DOHH2 (cell line): Measurements from ENCODE around the gene KCNQ1.

Source experiments
- H3F3A ChIP-seq: fragments of 200-600 bp; sonication (generic), shearing (Covaris generic); 2 replicates; pipeline ENCODE4 v1.6.0; 2016; ENCODE audit warnings: antibody characterized with exemption, mild to moderate bottlenecking; ENCODE audit not compliant: control insufficient read depth, insufficient read depth
- H3K27ac ChIP-seq: fragments of 200-600 bp; sonication (generic); 2 replicates; pipeline ENCODE4 v1.5.1; 2014; ENCODE audit warnings: low read depth, mild to moderate bottlenecking, low read length, moderate library complexity
- H3K27me3 ChIP-seq: fragments of 200-600 bp; sonication (generic); 2 replicates; pipeline ENCODE4 v1.6.1; 2014; ENCODE audit warnings: mild to moderate bottlenecking, low read length, mixed read lengths; ENCODE audit not compliant: control insufficient read depth
- H3K36me3 ChIP-seq: fragments of 200-600 bp; sonication (generic); 2 replicates; pipeline ENCODE4 v1.6.1; 2014; ENCODE audit warnings: mild to moderate bottlenecking, low read length, moderate library complexity, mixed read lengths; ENCODE audit not compliant: control insufficient read depth
- H3K4me1 ChIP-seq: fragments of 200-600 bp; sonication (generic); 2 replicates; pipeline ENCODE4 v1.6.1; 2014; ENCODE audit warnings: mild to moderate bottlenecking, low read length, mixed read lengths; ENCODE audit not compliant: control insufficient read depth
- H3K4me2 ChIP-seq: fragments of 200-600 bp; sonication (generic); 2 replicates; pipeline ENCODE4 v1.6.0; 2014; ENCODE audit warnings: mild to moderate bottlenecking, low read length, moderate library complexity
- H3K4me3 ChIP-seq: fragments of 200-600 bp; sonication (generic); 2 replicates; pipeline ENCODE4 v1.5.1; 2014; ENCODE audit warnings: mild to moderate bottlenecking, low read length, mixed read lengths
- H3K79me2 ChIP-seq: fragments of 200-600 bp; sonication (generic); 2 replicates; pipeline ENCODE4 v1.6.1; 2014; ENCODE audit warnings: mild to moderate bottlenecking, low read length, mixed read lengths; ENCODE audit not compliant: control insufficient read depth
- H3K9me2 ChIP-seq: fragments of 200-600 bp; sonication (generic); replicated peaks from 2 replicates; pipeline ENCODE4 v1.6.1; 2014; ENCODE audit warnings: mild to moderate bottlenecking, low read length, mixed read lengths; ENCODE audit not compliant: control insufficient read depth
- H3K9me3 ChIP-seq: fragments of 200-600 bp; sonication (generic); 2 replicates; pipeline ENCODE4 v1.6.1; 2014; ENCODE audit warnings: antibody characterized with exemption, low read length, mixed read lengths; ENCODE audit not compliant: control insufficient read depth, insufficient read depth
- H4K20me1 ChIP-seq: fragments of 200-600 bp; sonication (generic); 2 replicates; pipeline ENCODE4 v1.6.0; 2014; ENCODE audit warnings: low read depth, mild to moderate bottlenecking, antibody characterized with exemption, low read length, moderate library complexity; ENCODE audit not compliant: control insufficient read depth, insufficient read depth
- CTCF ChIP-seq: fragments of 200-600 bp; sonication (generic); IDR thresholded peaks from one replicate; pipeline ENCODE4 v1.5.1; 2014; ENCODE audit warnings: antibody characterized with exemption, mild to moderate bottlenecking, low read depth, low read length; ENCODE audit not compliant: poor library complexity, severe bottlenecking
- EZH2phosphoT487 ChIP-seq: fragments of 200-600 bp; sonication (generic); IDR thresholded peaks from 2 replicates; pipeline ENCODE4 v1.6.1; 2017; ENCODE audit warnings: borderline replicate concordance, mild to moderate bottlenecking, antibody characterized with exemption, low read length, moderate library complexity, mixed read lengths

The KCNQ1 gene

DNA sequence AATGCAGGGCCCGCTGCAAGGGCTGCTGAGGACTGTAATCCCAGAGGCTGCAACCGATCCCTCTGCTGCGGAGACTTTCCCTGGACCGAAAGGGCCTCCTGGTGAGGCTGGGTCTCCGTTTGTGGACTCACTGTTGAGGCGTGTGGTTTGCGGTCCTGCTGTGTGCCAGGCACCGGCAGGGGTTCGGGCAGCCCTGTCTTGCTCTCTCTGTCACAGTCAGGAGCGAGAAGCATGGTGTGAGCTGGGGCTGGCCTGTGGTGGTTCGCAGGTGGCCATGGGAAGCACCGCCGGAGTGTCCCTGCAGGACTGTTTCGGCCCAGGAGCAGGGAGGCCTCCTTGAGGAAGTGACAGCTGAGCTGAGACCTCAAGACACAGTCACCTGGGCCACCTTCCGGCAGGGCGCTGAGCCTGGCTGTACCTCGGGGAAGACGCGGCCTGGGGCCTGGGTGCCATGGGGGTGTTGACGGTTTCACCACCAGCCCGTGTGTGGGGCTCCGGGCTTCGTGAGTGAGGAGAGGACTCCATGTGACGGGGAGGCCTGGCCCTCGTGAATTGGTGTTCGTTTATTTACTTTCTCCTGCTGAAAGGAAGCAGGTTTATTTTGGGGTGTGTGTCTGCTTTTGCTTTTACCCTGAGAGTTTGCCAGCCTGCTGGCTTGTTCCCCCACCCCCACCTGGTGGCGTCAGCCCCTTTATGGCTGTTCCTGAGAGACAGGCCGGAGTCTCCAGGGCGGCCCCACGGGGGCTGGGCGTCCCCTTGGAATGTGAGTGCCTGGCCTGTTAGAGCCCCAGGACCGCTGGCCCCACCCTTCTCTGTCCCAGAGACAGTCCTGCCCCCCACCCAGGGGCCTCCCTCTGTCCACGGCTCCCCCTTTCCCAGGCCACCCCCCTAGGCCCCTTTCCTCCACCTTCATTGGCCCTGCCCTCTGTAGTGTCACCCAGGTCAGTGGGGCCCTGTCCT lies 132.5 kb downstream of the KCNQ1 start:
- Histone ChIP-seq H3K4me2 (no peak overlapping the region), H4K20me1 (no peaks in the 10 kb centered on the region), H3K27ac (no peak overlapping the region), H3K27me3 (no peaks in the 10 kb centered on the region), H3K9me3 (no peaks in the 10 kb centered on the region), H3K79me2 (no peaks in the 10 kb centered on the region), H3K4me1 (no peaks in the 10 kb centered on the region), H3K36me3 (no peaks in the 10 kb centered on the region), H3K4me3 (no peak overlapping the region), H3F3A (no peaks in the 10 kb centered on the region), H3K9me2 (no peaks in the 10 kb centered on the region)
- TF ChIP-seq EZH2phosphoT487 (no peak), CTCF (no peak)

- Histone ChIP-seq H3F3A (no peaks in the 10 kb centered on the region), H3K36me3 (no peaks in the 10 kb centered on the region), H3K79me2 (no peaks in the 10 kb centered on the region), H3K4me2 (no peak overlapping the region), H3K27me3 (no peaks in the 10 kb centered on the region), H3K9me3 (no peaks in the 10 kb centered on the region), H4K20me1 (no peaks in the 10 kb centered on the region), H3K27ac (no peak overlapping the region), H3K9me2 (no peaks in the 10 kb centered on the region), H3K4me1 (no peaks in the 10 kb centered on the region), H3K4me3 (no peak overlapping the region)
- TF ChIP-seq CTCF (no peak), EZH2phosphoT487 (no peak)
Observed at GRCh38 chr11:2577991-2578928, 133.5 kb downstream of the KCNQ1 start.

DNA sequence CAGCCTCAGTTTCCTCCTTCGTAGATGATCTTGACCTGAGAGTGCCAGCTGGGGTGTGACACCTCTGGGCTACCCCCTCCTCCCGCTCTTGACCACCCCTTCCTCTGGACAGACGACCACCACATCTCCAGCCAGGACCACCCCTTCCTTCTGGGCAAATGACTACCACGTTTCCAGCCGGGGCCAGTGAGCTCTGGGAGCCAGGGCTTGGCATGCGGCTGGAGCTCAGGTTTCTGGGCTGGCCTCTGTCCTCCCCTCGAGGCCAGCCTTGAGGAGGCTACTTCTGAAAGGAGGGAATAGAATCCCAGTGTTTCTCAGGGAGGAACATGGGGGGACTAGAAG lies 134.1 kb downstream of the KCNQ1 start:
- H3K27ac ChIP-seq = no peak overlapping the region

More for the DNA sequence above, 134.1 kb downstream of the KCNQ1 start:
- no peaks in the 10 kb centered on the region for H3K79me2 ChIP-seq
- no peaks in the 10 kb centered on the region for H3K27me3 ChIP-seq
- H4K20me1 ChIP-seq = no peaks in the 10 kb centered on the region
- H3K4me1 ChIP-seq = no peaks in the 10 kb centered on the region
- no peak overlapping the region for H3K4me2 ChIP-seq
- no peak overlapping the region for H3K4me3 ChIP-seq
- H3F3A ChIP-seq = no peaks in the 10 kb centered on the region
- TF ChIP-seq EZH2phosphoT487 (no peak), CTCF (no peak)
- no peaks in the 10 kb centered on the region for H3K9me3 ChIP-seq
- H3K36me3 ChIP-seq = no peaks in the 10 kb centered on the region
- H3K9me2 ChIP-seq = no peaks in the 10 kb centered on the region
